GM10847 (cell line): ENCODE data around the gene SYT17.

Experiments
- POLR2A ChIP-seq: IDR thresholded peaks from 2 replicates; pipeline ENCODE4 v1.6.1; 2011; ENCODE audit not compliant: insufficient read length; ENCODE audit errors: extremely low read depth

The SYT17 gene

GRCh38 chr16:19135201-19135842 lies 32.7 kb upstream of the SYT17 start:
- TF ChIP-seq POLR2A, result no peak

- TF ChIP-seq POLR2A, result no peak
Measured at GRCh38 chr16:19135896-19136438, 32.1 kb upstream of the SYT17 start.

- no peak for TF ChIP-seq POLR2A
Measured at GRCh38 chr16:19136549-19137196, 31.4 kb upstream of the SYT17 start.

- no peak for TF ChIP-seq POLR2A
Measured at GRCh38 chr16:19137201-19138128, 30.6 kb upstream of the SYT17 start.

- TF ChIP-seq POLR2A, result no peak
Measured at GRCh38 chr16:19138601-19139000, 29.4 kb upstream of the SYT17 start.

- TF ChIP-seq POLR2A, result no peak
Measured at GRCh38 chr16:19139436-19140091, 28.5 kb upstream of the SYT17 start.

- TF ChIP-seq POLR2A, result no peak
Measured at GRCh38 chr16:19140396-19140795, 27.6 kb upstream of the SYT17 start.

- no peak for TF ChIP-seq POLR2A
Measured at GRCh38 chr16:19142939-19143598, 25.0 kb upstream of the SYT17 start.

GRCh38 chr16:19143599-19143956 lies 24.5 kb upstream of the SYT17 start:
- TF ChIP-seq POLR2A, result no peak

GRCh38 chr16:19145010-19145409 lies 23.0 kb upstream of the SYT17 start:
- no peak for TF ChIP-seq POLR2A

GRCh38 chr16:19147126-19147525 lies 20.9 kb upstream of the SYT17 start:
- no peak for TF ChIP-seq POLR2A

- TF ChIP-seq POLR2A, result no peak
Measured at GRCh38 chr16:19147627-19148026, 20.4 kb upstream of the SYT17 start.

- TF ChIP-seq POLR2A, result no peak
Measured at GRCh38 chr16:19148189-19148588, 19.9 kb upstream of the SYT17 start.

- no peak for TF ChIP-seq POLR2A
Measured at GRCh38 chr16:19151310-19151709, 16.7 kb upstream of the SYT17 start.

GRCh38 chr16:19152042-19152441 lies 16.0 kb upstream of the SYT17 start:
- no peak for TF ChIP-seq POLR2A
